ENCODE results near the gene NR6A1. TPM values are rescaled to one million over a fixed set of nuclear protein-coding genes. Genes with fewer than 3 reads are reported as not detected.

Gene NR6A1

Small RNA genes lying within 50 kb of the gene (small RNA-seq; reads per million reads assigned to genes)
- gene MIR181A2 (ENCODE audit: insufficient read depth) (85.9 reads per million, percentile 96 among the genes with 10 or more reads in this experiment), gene MIR181B2 (ENCODE audit: insufficient read depth) (76.5 reads per million, percentile 95 among the genes with 10 or more reads in this experiment), gene RN7SL302P (ENCODE audit: insufficient read depth) (not detected)

Data from neuronal stem cell (in vitro differentiated cells).